ENCODE measurements around the gene ACOXL. TPM values are rescaled to one million over a fixed set of nuclear protein-coding genes. Genes with fewer than 3 reads are reported as not detected.

ACOXL gene
- total RNA-seq, 1 donor from 2014 or later: 1.1 TPM

DNA sequence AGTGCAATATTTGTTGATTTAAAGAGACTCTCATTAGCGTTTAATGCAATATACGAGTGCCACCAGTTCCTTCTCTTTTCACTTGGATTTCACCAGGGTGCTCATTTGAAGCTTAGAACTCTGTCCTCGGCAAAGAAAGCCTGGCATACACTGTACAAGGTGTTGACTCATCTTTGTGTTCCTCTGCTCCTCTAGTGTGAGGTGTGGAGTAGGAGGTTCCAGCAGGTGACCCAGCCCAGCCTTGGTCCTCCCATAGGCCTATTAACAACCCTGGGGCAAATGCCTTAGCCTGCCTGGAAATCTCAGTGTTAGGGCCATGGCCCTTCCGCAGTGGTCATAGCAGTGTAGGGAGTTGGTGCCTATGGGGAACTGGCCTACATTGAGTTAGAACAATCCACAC is 408.4 kb downstream of the ACOXL start:
- Mint-ChIP-seq H3K4me3 (no peak overlapping the region), H3K27ac (no peak overlapping the region), H3K27me3 (ENCODE audit: insufficient read depth) (no peaks in the 10 kb centered on the region), H3K4me1 (ENCODE audit: low read depth) (peaks cover 79% of the 10 kb centered on the region), H3K9me3 (no peaks in the 10 kb centered on the region), H3K36me3 (ENCODE audit: low read depth) (peaks cover 86% of the 10 kb centered on the region)
- intact Hi-C loops (cut with micrococcal nuclease): no loop called here
- no peak for DNase-seq (ENCODE audit: low spot score)

- Mint-ChIP-seq H3K4me3 (no peak overlapping the region), H3K27ac (no peak overlapping the region), H3K36me3 (ENCODE audit: low read depth) (peaks cover 83% of the 10 kb centered on the region), H3K27me3 (ENCODE audit: insufficient read depth) (no peaks in the 10 kb centered on the region), H3K4me1 (ENCODE audit: low read depth) (peaks cover 75% of the 10 kb centered on the region), H3K9me3 (no peaks in the 10 kb centered on the region)
- DNase-seq (ENCODE audit: low spot score): no peak
- intact Hi-C loops (cut with micrococcal nuclease): loop anchor here (1.0 kb wide), 1 partner anchor 8 kb away; no protein-coding TSS in a partner anchor
Measured at GRCh38 chr2:111142101-111142500, 409.7 kb downstream of the ACOXL start.

- DNase-seq (ENCODE audit: low spot score): no peak
- Mint-ChIP-seq H3K9me3 (no peaks in the 10 kb centered on the region), H3K4me3 (peak overlapping the region; percentile 24), H3K27me3 (ENCODE audit: insufficient read depth) (no peaks in the 10 kb centered on the region), H3K36me3 (ENCODE audit: low read depth) (peaks cover 89% of the 10 kb centered on the region), H3K4me1 (ENCODE audit: low read depth) (peaks cover 81% of the 10 kb centered on the region), H3K27ac (no peak overlapping the region)
- intact Hi-C loops (cut with micrococcal nuclease): no loop called here
Measured at GRCh38 chr2:111143107-111143842, 410.9 kb downstream of the ACOXL start.

DNA sequence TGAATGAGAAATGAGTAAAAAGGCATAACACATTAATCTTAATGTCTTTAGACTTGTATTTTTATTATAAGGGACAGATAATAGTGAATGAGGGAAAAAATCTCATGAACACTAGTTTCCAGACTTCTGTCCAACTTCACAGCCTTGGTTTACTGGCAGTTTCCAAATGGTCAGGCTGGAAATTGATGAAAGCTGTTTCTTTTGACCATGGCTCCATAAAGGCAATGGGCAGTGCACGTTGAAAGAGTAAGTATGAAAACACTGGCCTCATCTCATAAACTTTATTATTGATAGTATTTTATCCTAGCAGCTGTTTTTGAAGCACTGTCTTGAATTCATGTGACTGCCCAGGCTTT is 411.4 kb downstream of the ACOXL start:
- Mint-ChIP-seq H3K4me1 (ENCODE audit: low read depth) (peaks cover 80% of the 10 kb centered on the region), H3K27ac (no peak overlapping the region), H3K27me3 (ENCODE audit: insufficient read depth) (no peaks in the 10 kb centered on the region), H3K4me3 (no peak overlapping the region), H3K36me3 (ENCODE audit: low read depth) (peaks cover 89% of the 10 kb centered on the region), H3K9me3 (no peaks in the 10 kb centered on the region)
- intact Hi-C loops (cut with micrococcal nuclease): loop anchor here (2.0 kb wide), 2 partner anchors 13 to 21 kb away; no protein-coding TSS in a partner anchor
- DNase-seq (ENCODE audit: low spot score): no peak

- H3K36me3 Mint-ChIP-seq (ENCODE audit: low read depth): peaks cover 85% of the 10 kb centered on the region
- no peaks in the 10 kb centered on the region for H3K9me3 Mint-ChIP-seq
- no peak overlapping the region for H3K4me3 Mint-ChIP-seq
- H3K27me3 Mint-ChIP-seq (ENCODE audit: insufficient read depth): no peaks in the 10 kb centered on the region
- intact Hi-C loops (cut with micrococcal nuclease): loop anchor here (2.0 kb wide), 2 partner anchors 14 to 22 kb away; no protein-coding TSS in a partner anchor
- no peak for DNase-seq (ENCODE audit: low spot score)
- H3K27ac Mint-ChIP-seq: no peak overlapping the region
- H3K4me1 Mint-ChIP-seq (ENCODE audit: low read depth): peaks cover 83% of the 10 kb centered on the region
Measured at GRCh38 chr2:111145103-111145760, 412.9 kb downstream of the ACOXL start.

- no peaks in the 10 kb centered on the region for H3K27me3 Mint-ChIP-seq (ENCODE audit: insufficient read depth)
- peaks cover 76% of the 10 kb centered on the region for H3K4me1 Mint-ChIP-seq (ENCODE audit: low read depth)
- intact Hi-C loops (cut with micrococcal nuclease): loop anchor here (2.0 kb wide), 2 partner anchors 15 to 23 kb away; no protein-coding TSS in a partner anchor
- no peak overlapping the region for H3K27ac Mint-ChIP-seq
- no peaks in the 10 kb centered on the region for H3K9me3 Mint-ChIP-seq
- no peak overlapping the region for H3K4me3 Mint-ChIP-seq
- DNase-seq (ENCODE audit: low spot score): no peak
- H3K36me3 Mint-ChIP-seq (ENCODE audit: low read depth): peaks cover 84% of the 10 kb centered on the region
Measured at GRCh38 chr2:111145951-111146350, 413.6 kb downstream of the ACOXL start.

GRCh38 chr2:111148225-111148873 is 416.0 kb downstream of the ACOXL start:
- no peak overlapping the region for H3K4me3 Mint-ChIP-seq
- peak overlapping the region; percentile 34 for H3K27ac Mint-ChIP-seq
- no peaks in the 10 kb centered on the region for H3K27me3 Mint-ChIP-seq (ENCODE audit: insufficient read depth)
- no peaks in the 10 kb centered on the region for H3K9me3 Mint-ChIP-seq
- intact Hi-C loops (cut with micrococcal nuclease): no loop called here
- H3K4me1 Mint-ChIP-seq (ENCODE audit: low read depth): peaks cover 66% of the 10 kb centered on the region
- no peak for DNase-seq (ENCODE audit: low spot score)
- H3K36me3 Mint-ChIP-seq (ENCODE audit: low read depth): peaks cover 86% of the 10 kb centered on the region

DNA sequence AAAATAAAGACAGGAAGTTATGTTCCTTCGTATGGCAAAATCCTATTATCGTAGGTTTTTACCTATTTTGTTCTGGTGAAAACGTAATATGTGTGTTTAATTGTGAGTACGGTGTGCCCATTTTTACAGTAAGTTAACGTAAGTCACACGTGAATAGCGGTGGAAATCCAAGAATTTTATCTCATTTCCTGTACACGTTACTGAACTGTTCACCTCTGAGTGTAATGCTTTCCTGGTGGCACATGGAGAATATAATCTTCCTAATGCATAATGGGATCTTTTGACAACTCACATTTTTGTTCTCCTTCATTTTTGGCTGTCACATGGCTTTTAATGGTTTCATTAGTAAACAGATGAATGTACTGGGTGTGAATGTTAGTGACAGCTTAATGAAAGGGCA is 416.6 kb downstream of the ACOXL start:
- Mint-ChIP-seq H3K27me3 (ENCODE audit: insufficient read depth) (no peaks in the 10 kb centered on the region), H3K36me3 (ENCODE audit: low read depth) (peaks cover 86% of the 10 kb centered on the region), H3K27ac (peak overlapping the region; percentile 8), H3K4me1 (ENCODE audit: low read depth) (peaks cover 67% of the 10 kb centered on the region), H3K4me3 (no peak overlapping the region), H3K9me3 (no peaks in the 10 kb centered on the region)
- DNase-seq (ENCODE audit: low spot score): no peak
- intact Hi-C loops (cut with micrococcal nuclease): no loop called here

DNA sequence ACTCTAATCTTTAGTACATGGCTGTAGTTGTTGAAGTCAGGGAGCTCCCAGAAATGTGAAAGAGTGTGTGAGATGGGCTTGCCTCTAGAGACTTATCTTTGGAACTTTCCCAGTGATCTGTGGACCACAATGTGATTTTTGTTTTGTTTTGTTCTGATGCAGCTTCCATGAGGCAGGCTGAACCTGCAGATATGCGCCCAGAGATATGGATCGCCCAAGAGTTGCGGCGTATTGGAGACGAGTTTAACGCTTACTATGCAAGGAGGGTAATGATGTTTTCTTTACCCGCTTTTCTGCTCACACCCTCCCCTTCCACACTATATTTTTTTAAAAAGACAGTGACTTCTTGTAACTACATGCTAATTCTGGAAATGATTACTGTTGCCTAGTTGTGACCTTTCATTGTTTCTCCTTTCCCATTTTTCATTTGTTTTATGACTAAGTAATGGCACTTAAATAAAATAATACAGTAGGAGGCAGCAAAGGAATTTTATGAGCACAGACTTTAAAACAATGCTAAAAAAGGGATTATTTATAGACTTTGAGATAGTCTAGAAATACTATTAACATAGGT is 417.6 kb downstream of the ACOXL start:
- no peak for DNase-seq (ENCODE audit: low spot score)
- no peaks in the 10 kb centered on the region for H3K9me3 Mint-ChIP-seq
- H3K4me3 Mint-ChIP-seq: no peak overlapping the region
- intact Hi-C loops (cut with micrococcal nuclease): no loop called here
- H3K4me1 Mint-ChIP-seq (ENCODE audit: low read depth): peaks cover 62% of the 10 kb centered on the region
- H3K27me3 Mint-ChIP-seq (ENCODE audit: insufficient read depth): no peaks in the 10 kb centered on the region
- peaks cover 86% of the 10 kb centered on the region for H3K36me3 Mint-ChIP-seq (ENCODE audit: low read depth)
- peak overlapping the region; percentile 59 for H3K27ac Mint-ChIP-seq

GRCh38 chr2:111154758-111155157 is 422.4 kb downstream of the ACOXL start:
- peak overlapping the region; percentile 34 for H3K27ac Mint-ChIP-seq
- intact Hi-C loops (cut with micrococcal nuclease): no loop called here
- peaks cover 88% of the 10 kb centered on the region for H3K36me3 Mint-ChIP-seq (ENCODE audit: low read depth)
- no peak overlapping the region for H3K4me3 Mint-ChIP-seq
- DNase-seq (ENCODE audit: low spot score): no peak
- H3K4me1 Mint-ChIP-seq (ENCODE audit: low read depth): peaks cover 66% of the 10 kb centered on the region
- H3K9me3 Mint-ChIP-seq: no peaks in the 10 kb centered on the region
- no peaks in the 10 kb centered on the region for H3K27me3 Mint-ChIP-seq (ENCODE audit: insufficient read depth)

DNA sequence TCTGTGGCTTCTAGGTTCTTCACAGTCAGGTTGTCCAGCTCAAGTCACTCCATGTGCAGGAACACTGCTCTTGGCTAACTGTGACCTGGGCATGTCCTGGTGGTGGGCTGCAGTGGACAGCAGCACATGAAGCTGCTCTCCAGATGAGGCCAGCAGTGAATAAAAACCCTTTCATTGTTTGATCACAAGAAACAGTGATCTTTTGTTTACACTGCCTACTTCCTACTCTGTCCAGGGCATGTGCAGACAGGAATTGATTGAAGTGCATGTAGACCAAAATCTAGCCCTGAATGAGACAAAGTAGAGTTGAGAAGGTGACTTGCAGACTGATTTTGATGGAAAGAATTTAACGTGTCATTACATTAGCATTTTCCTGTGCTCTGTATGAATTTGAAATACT is 423.2 kb downstream of the ACOXL start:
- Mint-ChIP-seq H3K4me3 (no peak overlapping the region), H3K4me1 (ENCODE audit: low read depth) (peaks cover 68% of the 10 kb centered on the region), H3K36me3 (ENCODE audit: low read depth) (peaks cover 89% of the 10 kb centered on the region), H3K9me3 (no peaks in the 10 kb centered on the region), H3K27ac (peak overlapping the region; percentile 67), H3K27me3 (ENCODE audit: insufficient read depth) (peaks cover 3% of the 10 kb centered on the region)
- DNase-seq (ENCODE audit: low spot score): no peak
- intact Hi-C loops (cut with micrococcal nuclease): no loop called here

DNA sequence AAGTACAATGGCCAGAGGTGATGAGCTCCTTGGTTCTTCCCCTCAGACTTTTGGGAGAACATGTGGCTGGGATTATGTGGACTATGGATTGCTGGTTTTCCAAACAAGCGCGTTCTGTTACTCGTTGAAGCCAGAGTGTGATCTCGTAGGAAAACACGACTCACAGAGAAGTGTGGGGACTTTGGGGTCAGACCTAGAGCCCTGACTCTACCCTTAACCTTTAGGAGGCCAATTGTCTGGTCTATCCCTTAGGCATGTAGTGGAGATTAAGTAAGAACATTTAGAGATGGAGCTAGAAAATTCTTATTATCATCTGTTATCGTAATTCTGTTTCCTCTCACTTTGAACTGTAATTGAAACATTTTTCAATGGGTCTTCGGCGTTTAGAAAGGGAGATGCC is 424.2 kb downstream of the ACOXL start:
- peaks cover 89% of the 10 kb centered on the region for H3K36me3 Mint-ChIP-seq (ENCODE audit: low read depth)
- H3K4me3 Mint-ChIP-seq: peak overlapping the region; percentile 30
- intact Hi-C loops (cut with micrococcal nuclease): no loop called here
- no peak for DNase-seq (ENCODE audit: low spot score)
- peaks cover 72% of the 10 kb centered on the region for H3K4me1 Mint-ChIP-seq (ENCODE audit: low read depth)
- H3K27ac Mint-ChIP-seq: peak overlapping the region; percentile 76
- peaks cover 3% of the 10 kb centered on the region for H3K27me3 Mint-ChIP-seq (ENCODE audit: insufficient read depth)
- no peaks in the 10 kb centered on the region for H3K9me3 Mint-ChIP-seq

All from activated T-helper 1 cell treated with anti-CD3 and anti-CD28 coated beads, Interleukin-12 subunit alpha, Interleukin-12 subunit beta, Interleukin-2, Interleukin-4 antibody, amounts not matched to agents 30 ng/mL and 10 ng/mL and 1 ng/mL, durations not matched to agents 14 hours and 24 hours and 36 hours (primary cell).